Kidney epithelial cell (primary cell): ENCODE results near the gene RNF123. TPM values are rescaled to one million over a fixed set of nuclear protein-coding genes. Genes with fewer than 3 reads are reported as not detected.

Experiments
- DNase-seq: peaks from one replicate; pipeline ENCODE4 v3.0.0-alpha.2; 2010; ENCODE audit warnings: low read depth
- H3K27me3 ChIP-seq: 2 replicates; pipeline ENCODE4 v1.6.0; 2011; ENCODE audit warnings: low read length; ENCODE audit not compliant: control insufficient read depth, insufficient read depth
- H3K36me3 ChIP-seq: 2 replicates; pipeline ENCODE4 v1.5.1; 2011; ENCODE audit warnings: low read length; ENCODE audit not compliant: control insufficient read depth, insufficient read depth
- H3K4me3 ChIP-seq: 2 replicates; pipeline ENCODE4 v1.5.1; 2011; ENCODE audit warnings: low read depth, mild to moderate bottlenecking, control low read depth, low read length
- total RNA-seq: library from RNA; depleted of rRNA; stranded (reverse); fragments of >200 nt; gene quantifications from 2 replicates; pipeline ENCODE4 v1.2.3, GENCODE V29; 2015
- TF ChIP-seq, protein P1 (sequence below): IDR thresholded peaks from 2 replicates; pipeline ENCODE4 v1.5.1; 2011; ENCODE audit warnings: mild to moderate bottlenecking, moderate library complexity, low read length, control low read depth, inconsistent platforms; ENCODE audit not compliant: insufficient read depth, poor library complexity, severe bottlenecking

The RNF123 gene
- total RNA-seq, 1 donor from 2014 or later = 30.8 TPM

DNA sequence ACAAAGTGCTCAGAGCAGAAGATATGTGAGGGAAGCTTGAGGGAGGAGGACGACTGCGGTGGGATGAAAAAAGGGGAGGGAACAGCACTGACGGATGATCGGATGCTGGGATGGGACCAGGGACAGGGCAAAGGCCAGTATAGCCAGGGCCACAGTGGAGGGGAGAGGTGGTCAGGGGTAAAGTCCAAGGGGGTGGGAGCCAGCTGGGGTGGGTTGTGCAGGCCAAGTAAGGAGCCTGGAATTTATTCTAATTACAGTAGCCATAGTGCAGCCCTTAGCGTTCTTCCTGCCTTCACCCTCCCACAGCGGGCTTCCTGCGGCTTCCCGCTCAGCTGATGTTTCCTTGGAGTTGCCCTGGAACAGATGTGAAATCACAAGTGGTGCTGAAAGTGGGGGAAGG is 22.8 kb upstream of the RNF123 start:
- Histone ChIP-seq H3K36me3 (no peaks in the 10 kb centered on the region), H3K4me3 (no peak overlapping the region), H3K27me3 (no peaks in the 10 kb centered on the region)
- no peak for DNase-seq
- TF ChIP-seq, protein P1, sequence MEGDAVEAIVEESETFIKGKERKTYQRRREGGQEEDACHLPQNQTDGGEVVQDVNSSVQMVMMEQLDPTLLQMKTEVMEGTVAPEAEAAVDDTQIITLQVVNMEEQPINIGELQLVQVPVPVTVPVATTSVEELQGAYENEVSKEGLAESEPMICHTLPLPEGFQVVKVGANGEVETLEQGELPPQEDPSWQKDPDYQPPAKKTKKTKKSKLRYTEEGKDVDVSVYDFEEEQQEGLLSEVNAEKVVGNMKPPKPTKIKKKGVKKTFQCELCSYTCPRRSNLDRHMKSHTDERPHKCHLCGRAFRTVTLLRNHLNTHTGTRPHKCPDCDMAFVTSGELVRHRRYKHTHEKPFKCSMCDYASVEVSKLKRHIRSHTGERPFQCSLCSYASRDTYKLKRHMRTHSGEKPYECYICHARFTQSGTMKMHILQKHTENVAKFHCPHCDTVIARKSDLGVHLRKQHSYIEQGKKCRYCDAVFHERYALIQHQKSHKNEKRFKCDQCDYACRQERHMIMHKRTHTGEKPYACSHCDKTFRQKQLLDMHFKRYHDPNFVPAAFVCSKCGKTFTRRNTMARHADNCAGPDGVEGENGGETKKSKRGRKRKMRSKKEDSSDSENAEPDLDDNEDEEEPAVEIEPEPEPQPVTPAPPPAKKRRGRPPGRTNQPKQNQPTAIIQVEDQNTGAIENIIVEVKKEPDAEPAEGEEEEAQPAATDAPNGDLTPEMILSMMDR = no peak

DNA sequence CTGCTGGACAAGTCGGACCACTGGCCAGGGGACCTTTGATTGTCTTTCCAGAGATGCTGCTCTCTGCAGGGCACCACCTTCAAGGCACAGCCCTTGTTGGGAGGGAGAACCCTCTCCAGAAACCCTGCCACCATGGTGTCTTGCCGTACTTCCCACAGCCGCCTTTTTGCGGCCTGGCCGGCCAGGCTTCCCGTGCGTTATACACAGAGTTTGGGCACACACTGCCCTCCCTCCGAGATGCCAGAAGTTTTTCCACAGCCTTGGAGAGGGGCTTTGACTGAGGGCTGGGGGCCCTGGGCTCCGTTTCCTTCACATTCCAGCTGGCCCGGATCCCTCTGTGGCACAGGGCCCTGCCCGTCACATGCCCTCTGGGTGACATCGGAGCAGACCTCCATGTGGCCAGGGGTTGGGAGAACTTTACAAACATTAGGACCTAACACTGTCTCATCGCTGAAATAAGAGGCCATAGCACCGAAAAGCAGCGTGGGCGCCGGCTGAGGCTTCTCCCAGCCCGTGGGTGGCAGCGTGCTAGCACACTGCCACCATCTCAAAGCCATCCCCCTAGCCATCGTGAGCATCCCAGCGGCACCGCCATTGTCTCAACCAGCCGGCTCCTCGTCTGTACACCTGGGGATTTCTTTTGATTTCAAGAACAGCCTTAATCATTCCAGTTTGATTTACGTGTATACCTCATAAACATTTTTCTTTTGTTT is 21.5 kb upstream of the RNF123 start:
- TF ChIP-seq, protein P1 = no peak
- no peak overlapping the region for H3K4me3 ChIP-seq
- DNase-seq = no peak
- no peaks in the 10 kb centered on the region for H3K27me3 ChIP-seq
- no peaks in the 10 kb centered on the region for H3K36me3 ChIP-seq

DNA sequence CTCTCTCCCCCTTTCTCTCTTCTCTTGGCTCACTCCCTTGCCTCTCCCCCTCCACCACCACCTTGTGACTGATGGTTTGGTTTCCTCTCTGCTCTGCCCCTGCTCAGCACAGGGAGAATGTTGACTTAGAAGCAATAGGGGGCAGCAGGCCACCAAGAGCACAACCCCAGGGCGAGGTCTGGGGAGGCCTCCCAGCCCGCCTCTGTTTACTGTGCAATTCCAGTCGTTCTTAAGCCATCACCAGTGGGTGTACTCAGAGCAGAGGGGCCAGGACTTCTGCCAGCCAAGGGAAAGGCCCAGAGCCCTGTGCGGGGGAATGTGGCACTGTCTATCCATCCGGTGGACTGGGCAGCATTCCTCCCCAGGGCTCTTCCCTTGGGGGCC is 21.0 kb upstream of the RNF123 start:
- no peak overlapping the region for H3K4me3 ChIP-seq
- TF ChIP-seq, protein P1 = peak; percentile 5
- H3K27me3 ChIP-seq = no peaks in the 10 kb centered on the region
- no peak for DNase-seq
- H3K36me3 ChIP-seq = no peaks in the 10 kb centered on the region

DNA sequence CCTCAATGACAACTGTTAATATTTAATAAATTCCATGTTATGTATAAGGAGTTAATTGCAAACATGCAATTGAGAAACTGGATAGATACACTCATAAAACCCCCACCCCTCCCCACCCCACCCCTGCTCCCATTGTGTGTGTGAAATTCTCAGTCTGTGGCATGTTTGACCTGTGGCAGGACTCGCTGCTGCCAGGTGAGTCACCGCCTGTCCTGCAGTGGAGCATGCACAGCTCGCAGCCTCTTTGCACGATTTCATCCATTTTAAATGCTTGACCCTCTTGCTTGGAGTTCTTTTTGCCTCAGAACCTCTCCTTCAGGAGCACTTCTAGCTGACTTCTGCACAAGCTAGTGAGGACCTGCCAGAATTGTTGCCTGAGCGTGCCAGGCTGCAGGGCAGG is 20.5 kb upstream of the RNF123 start:
- H3K27me3 ChIP-seq = no peaks in the 10 kb centered on the region
- H3K4me3 ChIP-seq = no peak overlapping the region
- no peaks in the 10 kb centered on the region for H3K36me3 ChIP-seq
- peak; percentile 41 for DNase-seq
- TF ChIP-seq, protein P1 = no peak

DNA sequence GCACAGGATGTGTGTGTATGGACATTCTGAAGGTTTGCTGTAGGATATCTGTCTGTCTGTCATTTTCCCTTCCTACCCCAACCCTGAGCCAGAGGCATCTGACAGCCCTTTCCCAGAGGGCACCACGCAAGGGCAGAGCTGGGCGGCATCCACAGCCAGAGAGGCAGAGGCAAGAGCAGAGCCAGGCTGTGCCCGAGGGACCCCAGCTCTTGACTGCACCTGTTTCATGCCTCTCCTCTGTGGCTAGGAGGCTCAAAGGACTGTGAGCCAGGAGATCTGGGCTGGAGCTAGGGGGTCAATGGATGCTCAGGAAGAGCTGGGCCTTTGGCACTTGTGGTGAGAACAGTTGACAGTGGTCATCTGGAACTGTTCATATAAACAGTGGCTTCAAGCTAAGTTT is 20.0 kb upstream of the RNF123 start:
- H3K36me3 ChIP-seq = no peaks in the 10 kb centered on the region
- DNase-seq = no peak
- H3K4me3 ChIP-seq = no peak overlapping the region
- TF ChIP-seq, protein P1 = no peak
- no peaks in the 10 kb centered on the region for H3K27me3 ChIP-seq

DNA sequence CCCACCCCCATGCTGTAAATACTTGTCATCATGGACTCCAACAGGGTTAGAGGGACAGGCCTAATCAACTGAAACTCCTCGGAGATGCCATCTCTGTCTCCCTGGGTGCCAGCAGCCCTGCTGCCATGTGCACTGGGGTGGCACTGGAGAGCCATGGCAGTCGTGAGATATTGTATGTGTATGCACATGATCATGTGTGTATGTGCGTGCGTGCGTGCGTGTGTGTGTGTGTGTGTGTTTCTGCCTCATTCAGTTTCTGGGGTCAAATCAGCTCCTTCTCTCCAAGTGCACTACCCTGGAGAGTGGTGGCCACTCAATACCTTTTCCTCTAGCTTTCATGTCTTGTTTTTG is 18.4 kb upstream of the RNF123 start:
- no peak overlapping the region for H3K4me3 ChIP-seq
- no peak for DNase-seq
- no peaks in the 10 kb centered on the region for H3K36me3 ChIP-seq
- no peaks in the 10 kb centered on the region for H3K27me3 ChIP-seq
- TF ChIP-seq, protein P1 = no peak
